ENCODE data around the gene NIM1K. TPM values are rescaled to one million over a fixed set of nuclear protein-coding genes. Genes with fewer than 3 reads are reported as not detected.

NIM1K gene
- total RNA-seq, 1 donor from 2014 or later: 0.54 TPM

DNA sequence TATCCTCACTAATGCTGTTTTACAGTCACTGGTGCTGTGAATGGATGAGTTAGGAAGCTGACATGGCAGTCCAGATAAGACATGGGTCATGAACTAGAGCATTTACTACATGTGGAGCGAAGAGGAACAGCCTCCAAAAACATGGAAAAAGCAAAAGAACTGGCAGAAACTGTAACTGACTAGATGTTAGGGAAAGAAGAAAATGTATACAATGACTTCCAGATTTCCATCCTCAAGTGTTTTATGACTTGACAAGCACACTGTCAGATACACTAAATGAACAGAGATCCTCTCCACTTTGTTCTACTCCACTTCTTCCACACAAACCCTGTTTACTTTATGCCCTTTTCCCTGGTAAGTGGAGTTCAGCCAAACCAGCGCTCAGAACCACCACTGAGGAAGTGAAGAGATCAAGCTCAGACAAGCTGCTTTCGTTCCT is 109.6 kb downstream of the NIM1K start:
- Histone ChIP-seq H3K9me3 (ENCODE audit: insufficient read depth, low read depth, low read length) (no peaks in the 10 kb centered on the region), H2AFZ (ENCODE audit: low read depth, low read length) (no peak overlapping the region), H3K4me2 (ENCODE audit: low read length) (no peak overlapping the region), H3K36me3 (ENCODE audit: insufficient read depth, low read length) (peaks cover 30% of the 10 kb centered on the region), H4K20me1 (ENCODE audit: insufficient read depth, low read length) (peaks cover 80% of the 10 kb centered on the region), H3K27me3 (ENCODE audit: insufficient read depth, low read length) (no peaks in the 10 kb centered on the region), H3K79me2 (ENCODE audit: insufficient read depth, low read length) (peaks cover 66% of the 10 kb centered on the region), H3K9ac (ENCODE audit: low read length) (no peak overlapping the region), H3K27ac (ENCODE audit: low read depth, low read length) (no peak overlapping the region), H3K4me3 (ENCODE audit: insufficient read depth, low read depth, low read length) (no peak overlapping the region), H3K4me1 (ENCODE audit: insufficient read depth, low read length) (no peaks in the 10 kb centered on the region)
- H3K4me1 Mint-ChIP-seq (ENCODE audit: low read depth, unreplicated experiment): peaks cover 25% of the 10 kb centered on the region
- peaks cover 4% of the 10 kb centered on the region for H3K36me3 Mint-ChIP-seq (ENCODE audit: low read depth, unreplicated experiment)
- no peak overlapping the region for H3K4me3 Mint-ChIP-seq (ENCODE audit: unreplicated experiment)
- FAIRE-seq (no peak), DNase-seq (ENCODE audit: low read depth) (no peak)
- H3K27ac Mint-ChIP-seq (ENCODE audit: unreplicated experiment): no peak overlapping the region
- no peaks in the 10 kb centered on the region for H3K9me3 Mint-ChIP-seq (ENCODE audit: unreplicated experiment)
- no peaks in the 10 kb centered on the region for H3K27me3 Mint-ChIP-seq (ENCODE audit: low read depth, unreplicated experiment)
- TF ChIP-seq, protein P1, sequence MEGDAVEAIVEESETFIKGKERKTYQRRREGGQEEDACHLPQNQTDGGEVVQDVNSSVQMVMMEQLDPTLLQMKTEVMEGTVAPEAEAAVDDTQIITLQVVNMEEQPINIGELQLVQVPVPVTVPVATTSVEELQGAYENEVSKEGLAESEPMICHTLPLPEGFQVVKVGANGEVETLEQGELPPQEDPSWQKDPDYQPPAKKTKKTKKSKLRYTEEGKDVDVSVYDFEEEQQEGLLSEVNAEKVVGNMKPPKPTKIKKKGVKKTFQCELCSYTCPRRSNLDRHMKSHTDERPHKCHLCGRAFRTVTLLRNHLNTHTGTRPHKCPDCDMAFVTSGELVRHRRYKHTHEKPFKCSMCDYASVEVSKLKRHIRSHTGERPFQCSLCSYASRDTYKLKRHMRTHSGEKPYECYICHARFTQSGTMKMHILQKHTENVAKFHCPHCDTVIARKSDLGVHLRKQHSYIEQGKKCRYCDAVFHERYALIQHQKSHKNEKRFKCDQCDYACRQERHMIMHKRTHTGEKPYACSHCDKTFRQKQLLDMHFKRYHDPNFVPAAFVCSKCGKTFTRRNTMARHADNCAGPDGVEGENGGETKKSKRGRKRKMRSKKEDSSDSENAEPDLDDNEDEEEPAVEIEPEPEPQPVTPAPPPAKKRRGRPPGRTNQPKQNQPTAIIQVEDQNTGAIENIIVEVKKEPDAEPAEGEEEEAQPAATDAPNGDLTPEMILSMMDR (IDR thresholded peaks at IDR 0.05; ENCODE audit: insufficient read depth, low read depth, low read length): no peak
- TF ChIP-seq EZH2 (IDR thresholded peaks at IDR 0.05; ENCODE audit: insufficient read depth, low read length): no peak

- peaks cover 25% of the 10 kb centered on the region for H3K4me1 Mint-ChIP-seq (ENCODE audit: low read depth, unreplicated experiment)
- DNase-seq (ENCODE audit: low read depth): no peak
Observed at GRCh38 chr5:43302481-43302880, 110.5 kb downstream of the NIM1K start.

DNA sequence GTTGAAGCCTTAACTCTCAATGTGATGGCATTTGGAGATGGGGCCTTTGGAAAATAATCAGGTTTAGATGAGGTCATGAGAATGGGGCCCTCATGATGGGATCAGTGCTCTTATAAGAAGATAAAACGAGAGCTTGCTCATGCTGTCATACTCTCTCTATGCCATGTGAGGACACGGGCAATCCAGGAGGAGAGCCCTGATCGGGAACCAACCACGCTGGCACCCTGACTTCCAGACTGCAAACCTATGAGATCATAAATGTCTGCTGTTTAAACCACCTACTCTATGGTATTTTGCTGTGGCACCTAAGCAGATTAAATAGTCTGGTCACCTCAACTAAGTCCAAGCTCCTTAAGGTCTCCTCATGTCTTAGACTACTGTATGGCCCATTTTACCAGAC is 111.2 kb downstream of the NIM1K start:
- H3K4me1 ChIP-seq (ENCODE audit: insufficient read depth, low read length): no peaks in the 10 kb centered on the region
- no peak for FAIRE-seq
- no peak overlapping the region for H3K4me3 Mint-ChIP-seq (ENCODE audit: unreplicated experiment)

More at GRCh38 chr5:43302481-43302880, 110.5 kb downstream of the NIM1K start:
- Histone ChIP-seq H4K20me1 (ENCODE audit: insufficient read depth, low read length) (peaks cover 78% of the 10 kb centered on the region), H3K36me3 (ENCODE audit: insufficient read depth, low read length) (peaks cover 24% of the 10 kb centered on the region), H2AFZ (ENCODE audit: low read depth, low read length) (no peak overlapping the region), H3K4me2 (ENCODE audit: low read length) (no peak overlapping the region), H3K27ac (ENCODE audit: low read depth, low read length) (no peak overlapping the region), H3K9me3 (ENCODE audit: insufficient read depth, low read depth, low read length) (no peaks in the 10 kb centered on the region), H3K79me2 (ENCODE audit: insufficient read depth, low read length) (peaks cover 69% of the 10 kb centered on the region), H3K4me1 (ENCODE audit: insufficient read depth, low read length) (no peaks in the 10 kb centered on the region), H3K27me3 (ENCODE audit: insufficient read depth, low read length) (no peaks in the 10 kb centered on the region), H3K9ac (ENCODE audit: low read length) (no peak overlapping the region), H3K4me3 (ENCODE audit: insufficient read depth, low read depth, low read length) (no peak overlapping the region)
- H3K36me3 Mint-ChIP-seq (ENCODE audit: low read depth, unreplicated experiment): peaks cover 4% of the 10 kb centered on the region
- H3K27ac Mint-ChIP-seq (ENCODE audit: unreplicated experiment): no peak overlapping the region
- no peaks in the 10 kb centered on the region for H3K9me3 Mint-ChIP-seq (ENCODE audit: unreplicated experiment)
- H3K4me3 Mint-ChIP-seq (ENCODE audit: unreplicated experiment): no peak overlapping the region
- no peak for FAIRE-seq
- H3K27me3 Mint-ChIP-seq (ENCODE audit: low read depth, unreplicated experiment): no peaks in the 10 kb centered on the region
- TF ChIP-seq EZH2 (IDR thresholded peaks at IDR 0.05; ENCODE audit: insufficient read depth, low read length): no peak
- TF ChIP-seq, protein P1 (IDR thresholded peaks at IDR 0.05; ENCODE audit: insufficient read depth, low read depth, low read length): no peak

More for the DNA sequence above, 111.2 kb downstream of the NIM1K start:
- no peak overlapping the region for H2AFZ ChIP-seq (ENCODE audit: low read depth, low read length)
- no peaks in the 10 kb centered on the region for H3K27me3 ChIP-seq (ENCODE audit: insufficient read depth, low read length)
- H3K36me3 Mint-ChIP-seq (ENCODE audit: low read depth, unreplicated experiment): peaks cover 1% of the 10 kb centered on the region
- H3K9me3 Mint-ChIP-seq (ENCODE audit: unreplicated experiment): no peaks in the 10 kb centered on the region
- peaks cover 30% of the 10 kb centered on the region for H3K4me1 Mint-ChIP-seq (ENCODE audit: low read depth, unreplicated experiment)
- H3K27me3 Mint-ChIP-seq (ENCODE audit: low read depth, unreplicated experiment): no peaks in the 10 kb centered on the region
- H3K36me3 ChIP-seq (ENCODE audit: insufficient read depth, low read length): peaks cover 18% of the 10 kb centered on the region
- H3K9me3 ChIP-seq (ENCODE audit: insufficient read depth, low read depth, low read length): no peaks in the 10 kb centered on the region
- no peak overlapping the region for H3K27ac Mint-ChIP-seq (ENCODE audit: unreplicated experiment)
- no peak overlapping the region for H3K4me3 ChIP-seq (ENCODE audit: insufficient read depth, low read depth, low read length)
- H3K27ac ChIP-seq (ENCODE audit: low read depth, low read length): no peak overlapping the region
- no peak for DNase-seq (ENCODE audit: low read depth)
- H4K20me1 ChIP-seq (ENCODE audit: insufficient read depth, low read length): peaks cover 81% of the 10 kb centered on the region
- peaks cover 77% of the 10 kb centered on the region for H3K79me2 ChIP-seq (ENCODE audit: insufficient read depth, low read length)
- TF ChIP-seq, protein P1 (IDR thresholded peaks at IDR 0.05; ENCODE audit: insufficient read depth, low read depth, low read length): no peak
- no peak for TF ChIP-seq EZH2 (IDR thresholded peaks at IDR 0.05; ENCODE audit: insufficient read depth, low read length)
- no peak overlapping the region for H3K9ac ChIP-seq (ENCODE audit: low read length)
- no peak overlapping the region for H3K4me2 ChIP-seq (ENCODE audit: low read length)

Data from astrocyte (in vitro differentiated cells and primary cell).